Measurements from ENCODE around the gene GBP3.

The GBP3 gene

GRCh38 chr1:89043940-89044339 lies 21.3 kb upstream of the GBP3 start:
- peaks cover 4% of the 10 kb centered on the region for H3K9me3 ChIP-seq (ENCODE audit: insufficient read depth, low read depth, low read length)
- H2AK5ac ChIP-seq (ENCODE audit: low read length) = no peak overlapping the region
- H3K27me3 ChIP-seq (ENCODE audit: insufficient read depth, low read length) = no peaks in the 10 kb centered on the region
- H3K23ac ChIP-seq (ENCODE audit: low read length) = no peak overlapping the region
- no peaks in the 10 kb centered on the region for H3K4me1 ChIP-seq (ENCODE audit: control insufficient read depth in 1 of 2, insufficient read depth in 2 of 2, low read length in 2 of 2)
- no peak overlapping the region for H3K27ac ChIP-seq (ENCODE audit: low read depth, low read length)
- DNase-seq = no peak
- no peak overlapping the region for H3K18ac ChIP-seq (ENCODE audit: low read length)
- peak overlapping the region; percentile 1 for H3K4me3 ChIP-seq (ENCODE audit: low read depth, low read length)
- no peak overlapping the region for H3K4me2 ChIP-seq (ENCODE audit: low read length)
- H3K36me3 ChIP-seq (ENCODE audit: control insufficient read depth in 1 of 2, insufficient read depth in 2 of 2, low read length in 2 of 2) = no peaks in the 10 kb centered on the region
- no peak overlapping the region for H3K4ac ChIP-seq (ENCODE audit: low read depth, low read length)
- no peak overlapping the region for H2BK12ac ChIP-seq (ENCODE audit: low read length)
- H2AFZ ChIP-seq (ENCODE audit: insufficient read depth, low read length, poor library complexity) = no peak overlapping the region
- no peak overlapping the region for H4K12ac ChIP-seq (ENCODE audit: low read depth, low read length)
- H4K8ac ChIP-seq (ENCODE audit: low read depth, low read length) = no peak overlapping the region
- H3K79me1 ChIP-seq (ENCODE audit: low read length) = no peaks in the 10 kb centered on the region
- peaks cover 2% of the 10 kb centered on the region for H3K79me2 ChIP-seq (ENCODE audit: control insufficient read depth, insufficient read depth, low read length, poor library complexity)
- no peak overlapping the region for H2BK120ac ChIP-seq (ENCODE audit: insufficient read depth, low read length, poor library complexity)
- no peak overlapping the region for H3K14ac ChIP-seq (ENCODE audit: low read length)
- no peak overlapping the region for H3K9ac ChIP-seq (ENCODE audit: low read length)
- no CpG with 5 or more reads among the region's 5 CpGs for WGBS (ENCODE audit: extremely low coverage, insufficient coverage, insufficient read length)
- no peak overlapping the region for H2BK5ac ChIP-seq (ENCODE audit: low read depth, low read length, poor library complexity)
- no peak overlapping the region for H4K91ac ChIP-seq (ENCODE audit: low read depth, low read length)

- Histone ChIP-seq H3K14ac (ENCODE audit: low read length) (no peak overlapping the region), H4K91ac (ENCODE audit: low read depth, low read length) (no peak overlapping the region), H3K79me2 (ENCODE audit: control insufficient read depth, insufficient read depth, low read length, poor library complexity) (peaks cover 2% of the 10 kb centered on the region), H3K4ac (ENCODE audit: low read depth, low read length) (no peak overlapping the region), H3K79me1 (ENCODE audit: low read length) (no peaks in the 10 kb centered on the region), H2AFZ (ENCODE audit: insufficient read depth, low read length, poor library complexity) (no peak overlapping the region), H3K18ac (ENCODE audit: low read length) (no peak overlapping the region), H3K27me3 (ENCODE audit: insufficient read depth, low read length) (no peaks in the 10 kb centered on the region), H2BK120ac (ENCODE audit: insufficient read depth, low read length, poor library complexity) (no peak overlapping the region), H3K36me3 (ENCODE audit: control insufficient read depth in 1 of 2, insufficient read depth in 2 of 2, low read length in 2 of 2) (no peaks in the 10 kb centered on the region), H3K4me1 (ENCODE audit: control insufficient read depth in 1 of 2, insufficient read depth in 2 of 2, low read length in 2 of 2) (no peaks in the 10 kb centered on the region), H4K8ac (ENCODE audit: low read depth, low read length) (no peak overlapping the region), H3K27ac (ENCODE audit: low read depth, low read length) (no peak overlapping the region), H3K4me2 (ENCODE audit: low read length) (no peak overlapping the region), H3K9ac (ENCODE audit: low read length) (no peak overlapping the region), H3K9me3 (ENCODE audit: insufficient read depth, low read depth, low read length) (peaks cover 4% of the 10 kb centered on the region), H2BK5ac (ENCODE audit: low read depth, low read length, poor library complexity) (no peak overlapping the region), H4K12ac (ENCODE audit: low read depth, low read length) (no peak overlapping the region), H3K4me3 (ENCODE audit: low read depth, low read length) (no peak overlapping the region), H2BK12ac (ENCODE audit: low read length) (no peak overlapping the region), H2AK5ac (ENCODE audit: low read length) (no peak overlapping the region), H3K23ac (ENCODE audit: low read length) (no peak overlapping the region)
- WGBS (ENCODE audit: extremely low coverage, insufficient coverage, insufficient read length) = no CpG with 5 or more reads among the region's 7 CpGs
- DNase-seq = no peak
Observed at GRCh38 chr1:89042491-89042890, 19.8 kb upstream of the GBP3 start.

- Histone ChIP-seq H3K79me2 (ENCODE audit: control insufficient read depth, insufficient read depth, low read length, poor library complexity) (peaks cover 2% of the 10 kb centered on the region), H3K18ac (ENCODE audit: low read length) (no peak overlapping the region), H3K14ac (ENCODE audit: low read length) (no peak overlapping the region), H3K4ac (ENCODE audit: low read depth, low read length) (no peak overlapping the region), H3K23ac (ENCODE audit: low read length) (no peak overlapping the region), H4K91ac (ENCODE audit: low read depth, low read length) (no peak overlapping the region), H3K79me1 (ENCODE audit: low read length) (no peaks in the 10 kb centered on the region), H3K36me3 (ENCODE audit: control insufficient read depth in 1 of 2, insufficient read depth in 2 of 2, low read length in 2 of 2) (no peaks in the 10 kb centered on the region), H2AK5ac (ENCODE audit: low read length) (no peak overlapping the region), H3K27me3 (ENCODE audit: insufficient read depth, low read length) (no peaks in the 10 kb centered on the region), H3K4me3 (ENCODE audit: low read depth, low read length) (no peak overlapping the region), H2BK120ac (ENCODE audit: insufficient read depth, low read length, poor library complexity) (no peak overlapping the region), H4K8ac (ENCODE audit: low read depth, low read length) (no peak overlapping the region), H3K9ac (ENCODE audit: low read length) (no peak overlapping the region), H2BK12ac (ENCODE audit: low read length) (no peak overlapping the region), H2AFZ (ENCODE audit: insufficient read depth, low read length, poor library complexity) (no peak overlapping the region), H4K12ac (ENCODE audit: low read depth, low read length) (no peak overlapping the region), H3K4me1 (ENCODE audit: control insufficient read depth in 1 of 2, insufficient read depth in 2 of 2, low read length in 2 of 2) (no peaks in the 10 kb centered on the region), H3K4me2 (ENCODE audit: low read length) (no peak overlapping the region), H3K27ac (ENCODE audit: low read depth, low read length) (no peak overlapping the region), H2BK5ac (ENCODE audit: low read depth, low read length, poor library complexity) (no peak overlapping the region), H3K9me3 (ENCODE audit: insufficient read depth, low read depth, low read length) (peaks cover 4% of the 10 kb centered on the region)
- DNase-seq = no peak
- no CpG with 5 or more reads among the region's 1 CpG for WGBS (ENCODE audit: extremely low coverage, insufficient coverage, insufficient read length)
Observed at GRCh38 chr1:89041721-89042120, 19.1 kb upstream of the GBP3 start.

GRCh38 chr1:89041119-89041641 lies 18.5 kb upstream of the GBP3 start:
- Histone ChIP-seq H3K23ac (ENCODE audit: low read length) (no peak overlapping the region), H4K8ac (ENCODE audit: low read depth, low read length) (no peak overlapping the region)

More at GRCh38 chr1:89041119-89041641, 18.5 kb upstream of the GBP3 start:
- H3K27me3 ChIP-seq (ENCODE audit: insufficient read depth, low read length) = no peaks in the 10 kb centered on the region
- no peak overlapping the region for H3K4ac ChIP-seq (ENCODE audit: low read depth, low read length)
- no peak for DNase-seq
- H3K4me1 ChIP-seq (ENCODE audit: control insufficient read depth in 1 of 2, insufficient read depth in 2 of 2, low read length in 2 of 2) = no peaks in the 10 kb centered on the region
- H2BK120ac ChIP-seq (ENCODE audit: insufficient read depth, low read length, poor library complexity) = no peak overlapping the region
- no peak overlapping the region for H3K9ac ChIP-seq (ENCODE audit: low read length)
- no peak overlapping the region for H3K27ac ChIP-seq (ENCODE audit: low read depth, low read length)
- no peak overlapping the region for H3K4me2 ChIP-seq (ENCODE audit: low read length)
- no peak overlapping the region for H2BK5ac ChIP-seq (ENCODE audit: low read depth, low read length, poor library complexity)
- no peak overlapping the region for H2BK12ac ChIP-seq (ENCODE audit: low read length)
- H4K12ac ChIP-seq (ENCODE audit: low read depth, low read length) = no peak overlapping the region
- H3K4me3 ChIP-seq (ENCODE audit: low read depth, low read length) = no peak overlapping the region
- WGBS (ENCODE audit: extremely low coverage, insufficient coverage, insufficient read length) = no CpG with 5 or more reads among the region's 3 CpGs
- no peak overlapping the region for H3K18ac ChIP-seq (ENCODE audit: low read length)
- H4K91ac ChIP-seq (ENCODE audit: low read depth, low read length) = no peak overlapping the region
- no peak overlapping the region for H3K14ac ChIP-seq (ENCODE audit: low read length)
- H3K79me2 ChIP-seq (ENCODE audit: control insufficient read depth, insufficient read depth, low read length, poor library complexity) = peaks cover 2% of the 10 kb centered on the region
- no peaks in the 10 kb centered on the region for H3K36me3 ChIP-seq (ENCODE audit: control insufficient read depth in 1 of 2, insufficient read depth in 2 of 2, low read length in 2 of 2)
- peaks cover 4% of the 10 kb centered on the region for H3K9me3 ChIP-seq (ENCODE audit: insufficient read depth, low read depth, low read length)
- no peak overlapping the region for H2AK5ac ChIP-seq (ENCODE audit: low read length)
- no peaks in the 10 kb centered on the region for H3K79me1 ChIP-seq (ENCODE audit: low read length)
- H2AFZ ChIP-seq (ENCODE audit: insufficient read depth, low read length, poor library complexity) = no peak overlapping the region

Measured in trophoblast cell (in vitro differentiated cells and primary cell).